HepG2 (cell line): ENCODE measurements around the gene MAPK11. TPM values are rescaled to one million over a fixed set of nuclear protein-coding genes. Genes with fewer than 3 reads are reported as not detected.

ENCODE experiments used
- ATF1 ChIP-seq: IDR thresholded peaks from 2 replicates; pipeline ENCODE4 v1.6.1; 2016; ENCODE audit warnings: mild to moderate bottlenecking, control low read depth
- ATF7-NPFF ChIP-seq: sonication (generic); formaldehyde crosslinking; IDR thresholded peaks from 2 replicates; pipeline ENCODE4 v1.8.1; 2023; ENCODE audit warnings: mild to moderate bottlenecking, low read depth, missing genetic modification reagents, moderate library complexity
- GATAD2A ChIP-seq: IDR thresholded peaks from 2 replicates; pipeline ENCODE4 v1.6.1; 2016
- HNRNPLL ChIP-seq: fragments of 200-400 bp; formaldehyde crosslinking; IDR thresholded peaks from 2 replicates; pipeline ENCODE4 v1.6.1; 2017; ENCODE audit warnings: mild to moderate bottlenecking, low read depth, low read length; ENCODE audit not compliant: poor library complexity, severe bottlenecking
- KDM2A ChIP-seq: sonication (generic); formaldehyde crosslinking; IDR thresholded peaks from 2 replicates; pipeline ENCODE4 v1.4.0; 2020; ENCODE audit warnings: low read depth, missing genetic modification reagents, borderline replicate concordance
- LCORL ChIP-seq, 2 experiments: fragments of 450-650 bp in 1 of 2; sonication (generic) in 1 of 2; formaldehyde crosslinking in 1 of 2; IDR thresholded peaks; 2 replicates each; pipeline versions ENCODE4 v1.5.0 to v1.6.1; 2017 to 2020; ENCODE audit warnings: antibody characterized with exemption in 1 of 2, missing genetic modification reagents in 1 of 2
- MAF1 ChIP-seq: sonication (generic); formaldehyde crosslinking; IDR thresholded peaks from 2 replicates; pipeline ENCODE4 v1.5.0; 2020; ENCODE audit warnings: missing genetic modification reagents, borderline replicate concordance
- MTA3 ChIP-seq: sonication (generic); formaldehyde crosslinking; IDR thresholded peaks from 2 replicates; pipeline ENCODE4 v1.4.0; 2020; ENCODE audit warnings: missing genetic modification reagents
- NCOA2 ChIP-seq: sonication (generic); formaldehyde crosslinking; IDR thresholded peaks from 2 replicates; pipeline ENCODE4 v1.8.0; 2022; ENCODE audit warnings: inconsistent platforms
- NFATC3 ChIP-seq: sonication (generic); formaldehyde crosslinking; IDR thresholded peaks from 2 replicates; pipeline ENCODE4 v1.5.1; 2020; ENCODE audit warnings: mild to moderate bottlenecking, missing genetic modification reagents
- NFKB2 ChIP-seq: sonication (generic); formaldehyde crosslinking; IDR thresholded peaks from 2 replicates; pipeline ENCODE4 v1.4.0; 2020; ENCODE audit warnings: missing genetic modification reagents, borderline replicate concordance
- PHB2 ChIP-seq: fragments of 450-650 bp; IDR thresholded peaks from 2 replicates; pipeline ENCODE4 v1.6.1; 2018; ENCODE audit not compliant: partially characterized antibody
- RBM22 ChIP-seq: fragments of 200-400 bp; formaldehyde crosslinking; optimal IDR thresholded peaks from 2 replicates; pipeline ENCODE3; 2017; ENCODE audit warnings: mild to moderate bottlenecking, low read length, moderate library complexity
- SATB2 ChIP-seq: sonication (generic); formaldehyde crosslinking; IDR thresholded peaks from 2 replicates; pipeline ENCODE4 v1.5.0; 2020; ENCODE audit warnings: missing genetic modification reagents
- TCF12 ChIP-seq, 2 experiments: fragments of 450-650 bp in 1 of 2; sonication (generic) in 1 of 2; formaldehyde crosslinking in 1 of 2; IDR thresholded peaks; 2 replicates each; pipeline versions ENCODE4 v1.6.1 to v1.8.0; 2017 to 2022; ENCODE audit warnings: antibody characterized with exemption in 1 of 2, mild to moderate bottlenecking in 1 of 2, missing genetic modification reagents in 1 of 2, moderate library complexity in 1 of 2
- ZBTB3 ChIP-seq: sonication (generic); formaldehyde crosslinking; IDR thresholded peaks from 2 replicates; pipeline ENCODE4 v1.4.0; 2020; ENCODE audit warnings: low read depth, mild to moderate bottlenecking, moderate library complexity, missing genetic modification reagents, borderline replicate concordance
- ZFP36L2 ChIP-seq: sonication (generic); formaldehyde crosslinking; IDR thresholded peaks from 2 replicates; pipeline ENCODE4 v1.4.0; 2020; ENCODE audit warnings: missing genetic modification reagents
- ZNF33A ChIP-seq: sonication (generic); formaldehyde crosslinking; IDR thresholded peaks from 2 replicates; pipeline ENCODE4 v1.5.1; 2020; ENCODE audit warnings: missing genetic modification reagents, mild to moderate bottlenecking, moderate library complexity, borderline replicate concordance
- ZNF552 ChIP-seq: sonication (generic); formaldehyde crosslinking; IDR thresholded peaks from 2 replicates; pipeline ENCODE4 v1.9.0; 2022; ENCODE audit warnings: missing genetic modification reagents, mild to moderate bottlenecking, borderline replicate concordance
- ZNF558 ChIP-seq: sonication (generic); formaldehyde crosslinking; IDR thresholded peaks from 2 replicates; pipeline ENCODE4 v1.9.0; 2022; ENCODE audit warnings: mild to moderate bottlenecking, missing genetic modification reagents, borderline replicate concordance
- ZNF577 ChIP-seq: sonication (generic); formaldehyde crosslinking; IDR thresholded peaks from 2 replicates; pipeline ENCODE4 v1.4.0; 2020; ENCODE audit warnings: mild to moderate bottlenecking, low read depth, missing genetic modification reagents, borderline replicate concordance
- ZNF703 ChIP-seq: sonication (generic); formaldehyde crosslinking; IDR thresholded peaks from 2 replicates; pipeline ENCODE4 v1.5.1; 2020; ENCODE audit warnings: missing genetic modification reagents, mild to moderate bottlenecking, moderate library complexity, borderline replicate concordance
- ZNF710 ChIP-seq: sonication (generic); formaldehyde crosslinking; IDR thresholded peaks from 2 replicates; pipeline ENCODE4 v1.5.0; 2020; ENCODE audit warnings: mild to moderate bottlenecking, missing genetic modification reagents, borderline replicate concordance
- ZNF768 ChIP-seq: sonication (generic); formaldehyde crosslinking; IDR thresholded peaks from 2 replicates; pipeline ENCODE4 v1.4.0; 2020; ENCODE audit warnings: missing genetic modification reagents
- ZNF879 ChIP-seq: sonication (generic); formaldehyde crosslinking; IDR thresholded peaks from 2 replicates; pipeline ENCODE4 v1.8.1; 2023; ENCODE audit warnings: missing genetic modification reagents
- polyA plus RNA-seq, 8 experiments: library from polyadenylated mRNA; depleted of rRNA in 3 of 8; stranded (reverse) in 7 of 8; unstranded in 1 of 8; fragments of >200 nt; fragmentation: Illumina TruSeq in 4 of 8; extraction: Trizol in 4 of 8; gene quantifications; 2 replicates each; pipeline versions ENCODE4 v1.2.1 to v1.2.3, GENCODE V29; 2011 to 2016; ENCODE audit warnings: low read depth in 4 of 8, missing spikeins in 1 of 8, mixed read lengths in 1 of 8; ENCODE audit not compliant: insufficient read depth in 1 of 8
- total RNA-seq, 5 experiments: library from RNA; depleted of rRNA; stranded (reverse); fragments of >200 nt; fragmentation: Illumina TruSeq; extraction: Trizol; gene quantifications; 2 replicates each; pipeline ENCODE4 v1.2.3, GENCODE V29; 2016; ENCODE audit warnings: low read depth in 1 of 5
- TF ChIP-seq, protein P1 (sequence below): sonication (generic); IDR thresholded peaks from 2 replicates; pipeline ENCODE4 v1.6.1; 2016; ENCODE audit warnings: low read depth, borderline replicate concordance
- TF ChIP-seq, protein P2 (sequence below): sonication (generic); formaldehyde crosslinking; IDR thresholded peaks from 2 replicates; pipeline ENCODE4 v1.8.0; 2023; ENCODE audit warnings: mild to moderate bottlenecking, missing genetic modification reagents

Gene MAPK11
- total and polyA plus RNA-seq, 2 of the 13 experiments (the other 11 are each of a cell fraction or from before 2014, with no cell fraction given) = 0.15 to 0.17 TPM

DNA sequence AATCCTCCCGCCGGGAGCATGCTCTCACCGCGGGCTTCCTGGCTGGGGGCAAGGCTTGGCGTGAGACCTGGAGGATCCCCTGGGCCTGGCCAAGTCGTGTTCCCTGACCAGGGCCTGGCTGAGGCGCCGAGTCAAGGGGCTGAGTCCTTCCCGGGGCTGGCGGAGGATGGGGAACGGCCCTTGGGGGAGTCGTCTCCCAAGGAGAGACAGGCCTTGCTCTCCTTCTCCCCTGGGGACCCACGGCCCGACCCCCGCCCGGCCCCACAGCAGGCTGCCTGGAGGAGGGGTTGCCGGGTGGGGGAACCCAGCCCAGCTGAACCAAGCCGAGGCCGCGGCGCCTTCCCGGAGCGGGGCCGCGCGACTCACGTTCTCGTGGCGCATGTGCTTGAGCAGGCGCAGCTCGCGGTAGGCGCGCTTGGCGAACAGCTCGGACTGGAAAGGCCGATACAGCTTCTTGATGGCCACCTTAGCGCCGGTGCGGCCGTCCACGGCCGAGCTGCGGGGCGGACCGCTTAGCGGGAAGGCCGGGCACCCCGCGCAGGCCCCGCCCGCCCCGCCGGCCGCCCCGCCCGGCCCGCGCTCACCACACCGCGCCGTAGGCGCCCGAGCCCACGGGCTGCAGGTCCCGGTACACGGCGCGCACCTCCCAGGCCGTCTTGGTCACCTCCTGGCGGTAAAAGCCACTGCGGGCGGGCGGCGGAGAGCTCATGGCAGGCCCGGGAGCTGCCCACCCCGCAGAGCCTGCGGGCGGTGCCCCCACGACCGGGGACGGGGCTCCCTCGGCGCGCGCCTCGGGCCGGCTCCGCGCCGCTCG, 9.2 kb downstream of the MAPK11 start (continued):
- no peak for TF ChIP-seq MAF1 (CRISPR knock-in tag)
- TF ChIP-seq ZNF552 (CRISPR knock-in tag) = no peak
- TF ChIP-seq NCOA2 (CRISPR knock-in tag) = no peak
- no peak for TF ChIP-seq TCF12 (IDR thresholded peaks at IDR 0.05)
- TF ChIP-seq TCF12 (CRISPR knock-in tag; IDR thresholded peaks at IDR 0.05) = no peak
- no peak for TF ChIP-seq ZNF703 (CRISPR knock-in tag)
- TF ChIP-seq, protein P1, sequence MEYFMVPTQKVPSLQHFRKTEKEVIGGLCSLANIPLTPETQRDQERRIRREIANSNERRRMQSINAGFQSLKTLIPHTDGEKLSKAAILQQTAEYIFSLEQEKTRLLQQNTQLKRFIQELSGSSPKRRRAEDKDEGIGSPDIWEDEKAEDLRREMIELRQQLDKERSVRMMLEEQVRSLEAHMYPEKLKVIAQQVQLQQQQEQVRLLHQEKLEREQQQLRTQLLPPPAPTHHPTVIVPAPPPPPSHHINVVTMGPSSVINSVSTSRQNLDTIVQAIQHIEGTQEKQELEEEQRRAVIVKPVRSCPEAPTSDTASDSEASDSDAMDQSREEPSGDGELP = no peak
- TF ChIP-seq ZBTB3 = no peak
- TF ChIP-seq ZNF710 (CRISPR knock-in tag) = no peak
- TF ChIP-seq ZNF33A (CRISPR knock-in tag) = no peak
- no peak for TF ChIP-seq RBM22
- peak; percentile 58; the same call in 1 of the 2 replicates for TF ChIP-seq NFKB2
- no peak for TF ChIP-seq LCORL (IDR thresholded peaks at IDR 0.05)
- 0 out of 2 replicates have a peak, but pooled peaks have one; percentile 20 for TF ChIP-seq LCORL (CRISPR knock-in tag; IDR thresholded peaks at IDR 0.05)
- no peak for TF ChIP-seq ZNF879 (CRISPR knock-in tag)
- no peak for TF ChIP-seq MTA3 (CRISPR knock-in tag)
- TF ChIP-seq ATF7-NPFF (CRISPR knock-in tag) = peak; percentile 41; the same call in 1 of the 2 replicates
- no peak for TF ChIP-seq PHB2
- peak; percentile 51; the same call in 1 of the 2 replicates for TF ChIP-seq ZNF768
- no peak for TF ChIP-seq ZNF577 (CRISPR knock-in tag)
- TF ChIP-seq SATB2 (CRISPR knock-in tag) = no peak
- TF ChIP-seq ZNF558 (CRISPR knock-in tag) = no peak
- TF ChIP-seq KDM2A = peak; percentile 66; the same call in 1 of the 2 replicates
- TF ChIP-seq ATF1 (CRISPR knock-in tag) = no peak
- TF ChIP-seq ZFP36L2 (CRISPR knock-in tag) = no peak
- peak; percentile 36 for TF ChIP-seq HNRNPLL
- TF ChIP-seq NFATC3 = 0 out of 2 replicates have a peak, but pooled peaks have one; percentile 23
- no peak for TF ChIP-seq GATAD2A
- TF ChIP-seq, protein P2, sequence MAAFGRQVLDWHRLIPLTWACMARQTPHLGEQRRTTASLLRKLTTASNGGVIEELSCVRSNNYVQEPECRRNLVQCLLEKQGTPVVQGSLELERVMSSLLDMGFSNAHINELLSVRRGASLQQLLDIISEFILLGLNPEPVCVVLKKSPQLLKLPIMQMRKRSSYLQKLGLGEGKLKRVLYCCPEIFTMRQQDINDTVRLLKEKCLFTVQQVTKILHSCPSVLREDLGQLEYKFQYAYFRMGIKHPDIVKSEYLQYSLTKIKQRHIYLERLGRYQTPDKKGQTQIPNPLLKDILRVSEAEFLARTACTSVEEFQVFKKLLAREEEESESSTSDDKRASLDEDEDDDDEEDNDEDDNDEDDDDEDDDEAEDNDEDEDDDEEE (CRISPR knock-in tag) = no peak
